GM21526 (cell line): ENCODE results near the gene HGD.
"Not testable (repeated sequence)": the region's sequence is repeated elsewhere in the genome, so short reads cannot be mapped to it uniquely, and the experiment has no call there.

ENCODE experiments used
- ATAC-seq: cut with Tn5 transposase; IDR thresholded peaks from one replicate; pipeline ENCODE4 v1.9.1; 2021; ENCODE audit warnings: moderate library complexity; ENCODE audit not compliant: unreplicated experiment, low FRiP score

The HGD gene

GRCh38 chr3:120682095-120682681 lies at the start of gene HGD:
HGD (minus strand) TSS chr3:120682239; CDS start chr3:120682111, 128 bp downstream.
- ATAC-seq = no peak

DNA sequence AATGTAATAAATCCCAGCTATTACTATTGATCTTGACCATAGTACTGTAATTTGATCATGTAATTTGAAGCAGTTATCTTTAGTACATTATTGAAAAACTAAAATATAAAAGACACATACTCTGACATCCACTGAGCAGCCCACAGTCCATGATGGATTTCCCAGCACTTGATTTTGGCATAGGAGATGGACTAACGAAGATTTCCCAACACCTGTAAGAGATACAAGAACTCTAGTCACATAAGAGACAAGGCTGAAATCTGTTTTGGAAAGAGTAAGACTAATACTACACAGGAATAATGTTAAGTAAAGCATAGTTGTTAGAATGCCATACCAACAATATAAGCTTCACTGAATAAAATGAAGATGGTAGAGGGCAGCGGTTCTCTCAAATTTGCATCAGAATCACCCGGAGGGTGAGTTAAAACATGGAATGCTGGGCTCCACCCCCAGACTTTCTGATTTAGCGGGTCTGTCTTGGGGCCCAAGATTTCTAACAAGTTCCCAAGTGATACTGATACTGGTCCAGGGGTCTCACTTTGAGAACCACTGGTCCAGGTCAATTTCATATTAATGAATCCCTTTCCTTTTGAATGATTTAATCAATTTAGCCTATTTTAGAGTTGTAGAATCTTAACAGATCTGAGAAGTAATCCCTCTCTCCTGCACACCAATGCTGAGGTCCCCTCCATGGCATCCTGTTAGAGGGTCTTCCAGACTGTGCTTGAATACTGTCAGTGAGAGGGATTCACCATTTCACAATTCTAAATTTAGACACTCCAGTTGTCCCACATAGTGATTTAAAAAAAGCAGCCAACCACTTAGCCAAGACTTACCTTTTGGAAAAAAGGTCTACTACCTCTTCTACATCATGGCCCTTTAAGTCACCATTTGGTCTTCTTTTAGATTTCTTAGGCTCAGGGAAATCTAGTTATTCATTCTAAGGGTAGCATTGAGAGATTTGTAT lies 48.8 kb upstream of the HGD start:
- no peak for ATAC-seq

DNA sequence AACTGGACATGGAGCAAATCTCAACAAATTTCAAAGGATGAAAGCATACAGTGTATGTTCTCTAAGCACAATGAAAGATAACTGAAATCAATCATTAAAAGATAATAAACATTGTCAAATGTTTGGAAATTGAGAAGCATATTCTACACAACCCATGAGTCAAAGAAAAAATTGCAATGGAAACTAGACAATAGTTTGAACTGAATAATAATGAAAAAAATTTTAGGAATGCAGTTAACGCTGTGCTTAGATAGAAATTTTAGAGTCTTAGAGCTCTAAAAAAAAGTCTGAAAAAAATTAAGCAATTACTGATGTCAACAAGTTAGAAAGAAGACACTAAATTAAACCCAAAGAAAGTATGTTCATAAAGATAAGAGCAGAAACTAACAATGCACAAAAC lies 44.8 kb upstream of the HGD start:
- no peak for ATAC-seq

DNA sequence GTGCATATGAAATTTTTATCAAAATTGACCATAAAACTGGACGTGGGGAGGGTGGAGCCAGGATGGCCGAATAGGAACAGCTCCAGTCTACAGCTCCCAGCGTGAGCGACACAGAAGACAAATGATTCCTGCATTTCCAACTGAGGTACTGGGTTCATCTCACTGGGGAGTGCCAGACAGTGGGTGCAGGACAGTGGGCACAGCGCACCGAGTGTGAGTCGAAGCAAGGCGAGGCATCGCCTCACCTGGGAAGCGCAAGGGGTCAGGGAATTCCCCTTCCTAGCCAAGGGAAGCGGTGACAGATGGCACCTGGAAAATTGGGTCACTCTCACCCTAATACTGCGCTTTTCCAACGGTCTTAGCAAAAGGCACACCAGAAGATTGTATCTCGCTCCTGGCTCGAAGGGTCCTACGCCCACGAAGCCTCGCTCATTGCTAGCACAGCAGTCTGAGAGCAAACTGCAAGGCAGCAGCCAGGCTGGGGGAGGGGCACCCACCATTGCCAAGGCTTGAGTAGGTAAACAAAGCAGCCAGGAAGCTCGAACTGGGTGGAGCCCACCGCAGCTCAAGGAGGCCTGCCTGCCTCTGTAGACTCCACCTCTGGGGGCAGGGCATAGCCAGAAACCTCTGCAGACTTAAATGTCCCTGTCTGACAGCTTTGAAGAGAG lies 37.3 kb upstream of the HGD start:
- ATAC-seq = not testable (repeated sequence)

DNA sequence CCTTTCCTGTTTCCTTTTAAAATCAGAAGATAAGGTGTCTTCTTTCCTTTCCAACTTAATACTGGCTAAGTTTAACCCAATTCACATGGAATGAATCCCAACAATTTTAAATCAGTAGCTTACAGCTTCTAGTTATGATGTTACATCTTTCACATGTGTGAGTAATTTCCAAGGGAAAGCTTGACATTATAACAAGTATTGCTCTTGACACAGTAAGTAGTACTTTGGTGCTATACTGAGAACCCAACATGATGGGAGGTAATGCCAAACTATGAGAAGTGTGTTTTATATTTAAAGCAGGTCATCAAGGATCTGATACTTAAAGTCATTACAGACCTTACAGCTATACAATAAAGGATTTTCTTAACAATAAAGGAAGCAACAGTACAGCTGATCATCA lies 31.2 kb upstream of the HGD start:
- no peak for ATAC-seq

- no peak for ATAC-seq
These were observed 28.3 kb upstream of the HGD start for GRCh38 chr3:120710369-120710768.

DNA sequence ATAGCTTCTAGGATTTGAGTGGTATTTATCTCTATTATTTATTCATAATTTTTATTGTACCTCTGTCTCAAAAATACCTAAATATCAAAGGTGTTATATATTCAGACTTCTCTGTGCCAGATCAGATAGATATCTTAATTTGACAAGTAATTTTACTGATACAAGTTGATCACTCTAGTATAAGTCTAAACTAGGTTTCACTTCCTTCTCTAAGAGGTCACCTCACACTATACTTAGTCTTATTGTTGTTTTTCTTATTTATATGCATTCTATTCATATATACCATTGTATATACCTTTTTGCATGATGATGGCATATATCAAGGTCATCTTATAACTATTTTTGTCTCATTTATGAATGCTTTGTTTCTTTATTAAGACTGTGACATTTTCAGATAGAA lies 26.4 kb upstream of the HGD start:
- peak; percentile 83 for ATAC-seq

GRCh38 chr3:120706950-120707349 lies 24.9 kb upstream of the HGD start:
- no peak for ATAC-seq

GRCh38 chr3:120705884-120706582 lies 24.0 kb upstream of the HGD start:
- no peak for ATAC-seq

DNA sequence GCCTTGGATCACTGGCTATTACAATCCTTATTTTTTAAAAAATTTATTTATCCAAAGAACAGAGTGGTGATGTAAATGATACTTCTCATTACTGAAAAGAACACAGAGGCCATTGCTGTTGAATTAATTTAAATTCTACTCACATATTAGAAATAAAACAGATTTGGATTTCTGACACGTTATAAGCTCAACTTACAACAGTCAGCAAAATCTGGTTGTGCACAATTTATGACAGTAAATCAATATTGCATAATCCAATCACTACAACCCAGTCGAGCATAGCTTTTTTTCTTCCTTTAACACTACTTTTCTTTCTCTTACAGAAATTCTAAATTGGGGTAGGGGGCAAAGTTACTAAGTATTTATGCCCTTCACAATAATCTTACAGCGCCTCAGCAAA lies 17.3 kb upstream of the HGD start:
- ATAC-seq = no peak

GRCh38 chr3:120693439-120694171 lies 11.6 kb upstream of the HGD start:
- ATAC-seq = no peak

- no peak for ATAC-seq
These were observed 7.4 kb upstream of the HGD start for GRCh38 chr3:120689395-120689794.

DNA sequence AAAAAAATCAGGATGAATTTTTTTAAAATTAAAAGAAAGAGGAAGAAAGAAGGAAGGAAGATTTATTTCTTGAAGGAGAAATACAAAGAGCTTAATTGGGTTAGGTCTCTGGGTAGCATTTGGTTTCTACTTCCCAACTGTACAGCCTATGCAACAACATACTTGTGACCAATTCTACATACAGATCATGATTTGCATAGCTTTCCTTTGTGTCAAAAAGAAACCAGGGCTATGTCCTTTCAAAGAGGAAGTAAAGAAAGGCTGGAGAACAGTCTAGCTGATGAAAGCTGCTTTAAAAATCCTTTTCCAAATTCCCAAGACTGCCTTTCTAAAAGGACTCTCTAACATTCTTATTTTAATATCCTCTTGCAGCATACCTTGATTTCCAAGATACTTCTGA lies 6.1 kb upstream of the HGD start:
- peak; percentile 98 for ATAC-seq

- ATAC-seq = no peak
These were observed 3.4 kb upstream of the HGD start for GRCh38 chr3:120685411-120685810.

DNA sequence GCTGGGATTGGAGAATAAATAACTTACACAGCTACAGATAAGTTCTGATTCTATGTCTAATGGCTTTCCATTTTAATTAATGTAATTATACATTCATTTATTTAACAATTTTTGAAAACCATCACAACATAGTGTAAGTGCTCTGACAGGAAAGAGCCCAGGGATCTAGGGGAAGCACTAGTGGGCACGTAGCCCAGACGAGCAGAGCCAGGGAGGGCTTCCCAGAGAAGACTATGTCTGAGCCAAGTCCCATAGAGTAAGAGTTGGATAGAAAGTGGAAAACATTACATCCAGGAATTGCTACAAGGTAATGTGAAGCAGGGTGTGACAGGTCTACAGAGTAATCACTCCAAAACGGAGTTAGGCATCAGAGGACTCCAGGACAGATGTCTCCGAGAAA lies 2.9 kb upstream of the HGD start:
- ATAC-seq = no peak

DNA sequence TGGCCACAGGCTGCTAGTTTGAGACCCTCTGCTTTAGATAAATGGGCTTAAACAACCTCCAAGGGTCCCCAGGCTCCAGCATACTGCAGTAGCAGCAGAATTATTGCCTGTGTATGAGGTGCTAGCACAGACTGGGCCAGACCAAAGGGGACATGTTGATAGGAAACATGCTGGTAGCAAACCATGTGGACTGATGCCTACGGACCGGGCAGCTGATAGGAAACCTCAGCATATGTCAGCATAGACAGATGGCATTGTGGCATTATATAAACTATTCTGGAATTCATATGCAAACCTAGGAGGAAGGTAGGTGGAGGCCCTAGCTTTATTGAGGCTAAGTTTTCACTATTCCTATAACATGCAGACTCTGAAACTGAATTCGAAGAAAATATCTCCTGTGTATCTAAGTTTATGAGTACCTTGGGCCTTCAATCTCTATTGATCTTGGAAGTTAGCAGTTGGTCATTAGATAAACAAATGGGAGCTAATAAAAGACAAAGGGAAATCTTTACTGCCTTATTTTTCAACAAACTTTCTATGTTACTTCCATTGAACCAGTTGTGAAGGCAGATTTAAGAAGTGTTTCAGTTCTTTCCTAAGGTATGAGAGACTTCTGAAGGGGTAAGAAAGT lies 1.7 kb upstream of the HGD start:
- no peak for ATAC-seq

- ATAC-seq = no peak
These were observed 1.2 kb upstream of the HGD start for GRCh38 chr3:120683213-120683612.

GRCh38 chr3:120681506-120682038 lies 467 bp downstream of the HGD start:
- ATAC-seq = no peak

- no peak for ATAC-seq
These were observed 1.0 kb downstream of the HGD start for GRCh38 chr3:120681018-120681417.
